A549 treated with AZD9567 at 1 μM for 4 hours (cell line): ENCODE results near the gene VWC2L. TPM values are rescaled to one million over a fixed set of nuclear protein-coding genes. Genes with fewer than 3 reads are reported as not detected.

Experiments
- total RNA-seq: library from RNA; stranded (reverse); fragments of 200-300 nt; extraction: Qiagen RNA extraction; gene quantifications from 5 replicates; pipeline ENCODE4 v1.2.3, GENCODE V29; 2022; ENCODE audit not compliant: insufficient read depth

Gene VWC2L
- not detected in 5 replicates for total RNA-seq

GRCh38 chr2:214410918-214411554 is at the start of gene VWC2L:
Gene VWC2L, plus strand, starts transcription at chr2:214411054. Its CDS starts 3,140 bp downstream, at chr2:214414194.

